HG02970 (cell line): ENCODE measurements around the gene CFAP97.
"Not testable (repeated sequence)": the region's sequence is repeated elsewhere in the genome, so short reads cannot be mapped to it uniquely, and the experiment has no call there.

Experiments used
- ATAC-seq: cut with Tn5 transposase; IDR thresholded peaks from one replicate; pipeline ENCODE4 v1.9.1; 2021; ENCODE audit warnings: mild to moderate bottlenecking, moderate library complexity, moderate number of reproducible peaks; ENCODE audit not compliant: unreplicated experiment, low FRiP score

Gene CFAP97

GRCh38 chr4:185201977-185202962, 1.5 kb downstream of the CFAP97 start:
- ATAC-seq: no peak

GRCh38 chr4:185198189-185198588, 5.6 kb downstream of the CFAP97 start:
- ATAC-seq: not testable (repeated sequence)

DNA sequence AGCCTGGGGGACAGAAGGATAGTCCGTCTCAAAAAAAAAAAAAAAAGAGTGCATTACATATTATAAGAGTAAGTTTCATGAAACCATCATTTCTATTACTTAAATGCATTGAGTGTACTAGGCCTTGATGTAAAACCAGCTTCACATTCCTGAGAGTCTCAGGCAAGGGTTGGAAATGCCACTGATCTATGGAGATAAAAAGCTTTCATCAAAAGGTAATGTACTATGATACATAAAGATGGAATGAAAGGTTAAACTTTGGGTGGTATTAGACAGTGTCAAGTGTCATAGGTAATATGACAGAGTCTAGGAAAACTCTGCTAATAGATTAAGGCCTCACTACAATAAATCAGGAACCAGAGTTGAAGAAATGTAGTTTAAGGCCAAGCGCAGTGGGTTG, 7.4 kb downstream of the CFAP97 start:
- ATAC-seq: no peak

DNA sequence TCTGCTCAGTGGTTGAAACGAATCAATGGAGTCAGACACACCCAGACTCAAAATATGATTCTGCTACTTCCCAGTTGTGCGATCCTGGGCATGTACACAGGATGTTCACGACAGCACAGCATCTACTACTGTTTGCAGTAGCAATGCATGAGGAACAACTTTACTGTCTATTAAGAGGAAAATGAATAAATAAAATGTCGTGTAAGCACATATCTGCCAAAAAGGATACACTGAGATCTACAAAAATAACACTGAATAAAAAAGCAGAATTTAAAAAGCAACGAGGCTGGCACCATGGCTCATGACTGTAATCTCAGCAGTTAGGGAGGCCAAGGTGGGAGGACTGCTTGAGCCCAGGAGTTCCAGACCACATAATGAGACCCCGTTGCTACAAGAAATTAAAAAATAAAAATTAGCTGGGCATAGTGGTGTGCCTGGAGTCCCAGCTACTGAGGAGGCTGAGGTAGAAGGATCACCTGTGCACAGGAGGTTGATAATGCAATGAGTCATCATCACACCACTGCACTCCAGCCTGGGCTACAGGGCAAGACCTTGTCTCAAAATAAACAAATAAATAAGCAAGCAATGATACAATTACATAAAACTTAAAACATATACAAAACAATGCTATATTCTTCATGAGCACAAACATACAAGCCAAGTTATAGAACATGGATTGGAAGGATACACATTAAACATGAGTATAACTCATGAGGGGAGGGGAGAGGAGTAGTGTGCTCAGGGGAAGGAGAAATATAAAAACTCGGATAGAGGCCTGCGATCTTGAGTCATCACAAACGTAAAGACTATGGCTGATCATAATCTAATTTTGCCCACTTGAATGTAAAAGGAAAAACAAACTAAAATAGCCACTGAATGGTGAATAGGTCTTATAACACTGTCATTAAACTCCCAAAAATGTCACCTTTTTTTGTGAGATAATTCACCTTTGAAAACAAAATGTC, 8.6 kb downstream of the CFAP97 start:
- ATAC-seq: no peak

GRCh38 chr4:185192059-185192458, 11.7 kb downstream of the CFAP97 start:
- no peak for ATAC-seq

- ATAC-seq: no peak
Observed at GRCh38 chr4:185190306-185190856, 13.4 kb downstream of the CFAP97 start.

DNA sequence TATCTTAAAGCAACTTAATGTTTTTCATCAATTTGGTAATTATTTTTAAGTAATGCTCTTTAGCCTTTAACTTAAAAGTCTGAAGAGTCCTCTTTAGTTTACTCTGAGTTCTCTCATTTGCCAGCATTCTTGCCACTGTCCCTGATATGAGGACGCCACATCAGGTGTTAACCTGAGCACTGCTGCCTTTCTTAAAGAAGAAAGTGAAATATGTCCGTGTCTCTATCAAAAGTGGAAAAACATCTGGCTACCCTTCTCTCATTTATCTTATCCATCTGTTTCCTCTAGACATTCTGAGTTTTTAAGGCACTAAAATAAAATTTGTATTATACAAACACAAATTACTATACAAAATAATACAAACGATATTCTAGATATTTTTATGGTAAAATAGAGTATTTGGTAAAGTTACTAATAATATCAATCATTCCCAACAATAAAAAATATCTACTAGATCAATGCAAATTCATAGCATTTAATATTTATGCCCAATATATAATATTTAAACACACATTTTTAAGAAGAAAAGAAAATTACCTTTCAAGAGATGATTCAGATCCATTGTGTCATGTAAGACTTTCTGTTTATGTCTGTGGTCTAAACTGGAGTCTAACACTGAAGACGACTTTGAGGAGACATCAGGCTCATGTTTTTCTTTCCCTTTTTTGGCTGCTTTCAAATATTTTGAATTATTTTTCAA, 14.0 kb downstream of the CFAP97 start:
- ATAC-seq: no peak

DNA sequence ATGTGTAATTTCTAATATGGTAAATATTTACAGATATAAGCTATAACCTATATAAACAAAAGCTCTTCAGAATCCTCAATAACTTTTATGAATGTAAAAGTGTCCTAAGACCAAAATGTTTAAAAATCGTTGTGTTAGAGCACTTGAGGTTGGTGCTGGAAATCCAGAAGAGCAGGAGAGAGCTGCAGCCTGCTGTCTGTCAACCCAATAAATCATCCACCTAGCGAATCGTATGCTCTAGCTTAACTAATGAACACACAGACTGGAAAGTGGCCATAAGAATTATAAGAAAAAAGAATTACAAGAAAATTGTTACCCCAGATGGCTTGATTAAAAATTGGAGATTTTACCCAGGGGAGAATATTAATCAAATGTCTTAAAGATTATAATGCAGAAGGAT, 17.0 kb downstream of the CFAP97 start:
- ATAC-seq: no peak

- no peak for ATAC-seq
Observed at GRCh38 chr4:185183622-185184281, 20.0 kb downstream of the CFAP97 start.

DNA sequence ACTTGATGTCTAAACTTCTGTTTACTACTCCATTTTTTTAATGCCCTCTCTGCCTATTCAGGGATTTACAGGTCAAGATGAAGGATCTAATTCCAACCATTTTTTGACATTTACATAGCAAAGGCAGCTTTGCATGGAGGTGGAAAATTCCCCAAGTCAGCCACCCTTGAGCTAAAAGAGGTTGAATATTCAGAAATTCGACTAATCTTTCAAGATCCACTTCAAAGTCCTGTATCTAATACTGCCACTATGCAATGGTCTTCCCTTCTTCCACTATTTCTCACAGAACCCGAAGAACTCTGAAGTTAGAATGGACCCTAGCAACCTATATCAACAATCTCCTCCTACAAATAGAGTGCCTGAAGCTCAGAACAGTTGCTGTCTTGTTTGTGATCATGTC, 21.6 kb downstream of the CFAP97 start:
- ATAC-seq: no peak

DNA sequence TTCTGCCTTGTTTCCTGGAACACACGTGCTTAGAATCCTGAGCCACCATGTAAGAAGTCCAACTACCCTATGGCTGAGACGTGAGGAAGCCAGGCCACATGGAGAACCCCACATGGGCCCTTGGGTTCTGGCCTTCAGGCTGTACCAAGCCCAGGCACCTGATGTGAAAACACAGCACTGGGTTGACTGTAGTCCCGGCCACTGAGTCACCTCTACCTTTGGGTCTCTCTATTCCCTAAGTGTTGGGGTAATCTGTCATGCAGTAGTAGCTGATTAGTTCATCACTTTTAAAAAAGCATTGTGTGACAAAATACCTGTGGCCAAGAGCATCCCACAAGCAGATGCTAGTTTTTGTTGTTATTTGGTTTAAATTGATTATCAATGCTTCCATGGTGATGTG, 24.3 kb downstream of the CFAP97 start:
- ATAC-seq: no peak

DNA sequence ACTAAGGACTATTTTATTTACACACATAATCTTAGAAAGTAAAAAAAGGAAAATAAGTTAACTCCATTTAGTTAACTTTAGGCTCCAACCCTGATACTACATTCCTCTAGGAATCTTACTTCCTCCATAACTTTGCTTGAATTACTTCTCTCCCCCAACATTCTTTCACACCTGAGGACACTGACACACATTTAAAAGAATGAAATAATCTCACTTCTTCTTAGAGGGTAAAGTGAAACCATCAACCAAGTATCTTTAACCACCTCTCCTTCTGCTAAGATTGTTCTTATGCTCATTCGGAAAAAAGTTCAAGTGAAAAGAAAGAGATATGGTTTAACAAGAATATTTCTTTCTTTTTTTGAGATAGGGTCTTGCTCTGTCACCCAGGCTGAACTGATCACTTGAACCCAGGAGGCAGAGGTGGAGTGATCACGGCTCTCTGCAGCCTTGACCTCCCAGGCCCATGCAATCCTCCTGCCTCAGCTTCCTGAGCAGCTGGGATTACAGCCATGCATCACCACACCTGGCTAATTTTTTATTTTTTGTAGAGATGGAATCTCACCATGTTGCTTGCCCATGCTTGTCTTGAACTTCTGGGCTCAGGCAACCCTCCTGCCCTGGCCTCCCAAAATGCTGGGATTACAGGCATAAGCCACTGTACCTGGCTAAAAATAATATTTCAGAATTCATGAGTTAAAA, 32.3 kb downstream of the CFAP97 start:
- no peak for ATAC-seq

DNA sequence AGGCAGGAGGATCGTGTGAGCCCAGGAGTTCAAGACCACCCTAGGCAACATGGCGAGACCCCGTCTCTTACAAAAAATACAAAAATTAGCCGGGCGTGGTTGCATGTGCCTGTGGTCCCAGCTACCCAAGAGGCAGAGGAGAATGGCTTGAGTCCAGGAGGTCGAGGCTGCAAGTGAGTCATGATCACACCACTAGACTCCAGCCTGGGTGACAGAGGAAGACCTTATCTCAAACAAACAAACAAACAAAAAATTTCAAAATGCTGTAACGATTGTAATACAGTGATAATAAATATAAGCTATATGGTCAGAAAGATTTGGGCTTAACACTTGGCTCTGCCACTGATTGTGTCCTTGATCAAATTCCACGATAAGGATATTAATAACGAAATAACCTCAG, 36.6 kb downstream of the CFAP97 start:
- ATAC-seq: no peak

- no peak for ATAC-seq
Observed at GRCh38 chr4:185165605-185166063, 38.2 kb downstream of the CFAP97 start.

- ATAC-seq: no peak
Observed at GRCh38 chr4:185151296-185151695, 52.5 kb downstream of the CFAP97 start.

GRCh38 chr4:185149392-185149791, 54.4 kb downstream of the CFAP97 start:
- ATAC-seq: no peak

GRCh38 chr4:185145572-185145971, 58.2 kb downstream of the CFAP97 start:
- ATAC-seq: no peak

- no peak for ATAC-seq
Observed at GRCh38 chr4:185144601-185145240, 59.1 kb downstream of the CFAP97 start.

- ATAC-seq: peak; percentile 30
Observed at GRCh38 chr4:185143601-185143969, 60.2 kb downstream of the CFAP97 start.
